GM12878 (cell line): Measurements from ENCODE around the gene RIOX2. TPM values are rescaled to one million over a fixed set of nuclear protein-coding genes. Genes with fewer than 3 reads are reported as not detected.

Experiments used
- ATAC-seq: fragments of 200-7000 bp; cut with Tn5 transposase; 3 replicates; pipeline ENCODE4 v1.9.1; 2020; ENCODE audit warnings: mild to moderate bottlenecking, moderate library complexity
- BruUV-seq: library from RNA; stranded (reverse); fragments of 400-500 nt; replicated peaks from 2 replicates; lab custom pipeline; 2021; lab: Mats Ljungman, UMichigan
- CTCF ChIA-PET: fragments of 300-600 bp; sonication (Branson Sonifier 250); formaldehyde crosslinking; extraction: SDS; loops from one replicate; lab custom pipeline; 2021; ENCODE audit warnings: inconsistent platforms; lab: Yijun Ruan, JAX
- POLR2A ChIA-PET: fragments of 350-600 bp; formaldehyde crosslinking; extraction: SDS; loops from one replicate; lab custom pipeline; 2021; ENCODE audit warnings: inconsistent platforms; lab: Charles Lee
- RAD21 ChIA-PET: fragments of 300-600 bp; sonication (Branson Sonifier 250); formaldehyde crosslinking; loops from one replicate; lab custom pipeline; 2023; ENCODE audit warnings: antibody characterized with exemption; ENCODE audit not compliant: unreplicated experiment; lab: Charles Lee
- SMC1A ChIA-PET: fragments of 300-600 bp; sonication (Branson Sonifier 250); formaldehyde crosslinking; loops from one replicate; lab custom pipeline; 2023; ENCODE audit not compliant: unreplicated experiment, uncharacterized antibody; lab: Charles Lee
- DNase-seq: peaks from one replicate; pipeline ENCODE4 v3.0.0-alpha.2; 2011; ENCODE audit warnings: low read depth, low spot score
- FAIRE-seq: peaks from 3 replicates; lab custom pipeline; 2011; peaks lifted over from hg19 to GRCh38; lab: Jason Lieb, UNC
- H2AFZ ChIP-seq: 2 replicates; pipeline ENCODE4 v1.6.0; 2011; ENCODE audit warnings: low read depth, low read length, control low read depth; ENCODE audit not compliant: control insufficient read depth
- H3K27ac ChIP-seq: 2 replicates; pipeline ENCODE4 v1.5.1; 2011; ENCODE audit warnings: control low read depth; ENCODE audit not compliant: control insufficient read depth, insufficient read depth
- H3K27me3 ChIP-seq, 2 experiments: replicated peaks in 1 of 2; 2 replicates each; pipeline versions ENCODE4 v1.6.0 to v1.6.1; 2011; ENCODE audit warnings: low read length in 1 of 2; ENCODE audit not compliant: control insufficient read depth in 2 of 2, insufficient read depth in 2 of 2
- H3K36me3 ChIP-seq, 2 experiments: 2 replicates each; pipeline ENCODE4 v1.5.1; 2011; ENCODE audit warnings: low read length in 1 of 2; ENCODE audit not compliant: control insufficient read depth in 2 of 2, insufficient read depth in 2 of 2
- H3K4me1 ChIP-seq: 2 replicates; pipeline ENCODE4 v1.6.1; 2011; ENCODE audit warnings: mild to moderate bottlenecking, low read length, moderate library complexity, mixed read lengths; ENCODE audit not compliant: control insufficient read depth, insufficient read depth
- H3K4me2 ChIP-seq: 2 replicates; pipeline ENCODE4 v1.6.0; 2011; ENCODE audit warnings: control low read depth; ENCODE audit not compliant: control insufficient read depth, insufficient read depth
- H3K4me3 ChIP-seq: fragments of 200-600 bp; sonication (generic); 2 replicates; pipeline ENCODE4 v1.5.1; 2016
- H3K79me2 ChIP-seq: 2 replicates; pipeline ENCODE4 v1.6.0; 2011; ENCODE audit warnings: low read length; ENCODE audit not compliant: control insufficient read depth, insufficient read depth
- H3K9ac ChIP-seq: 2 replicates; pipeline ENCODE4 v1.8.0; 2011; ENCODE audit warnings: low read length, control low read depth, mixed read lengths; ENCODE audit not compliant: control insufficient read depth, insufficient read depth
- H3K9me3 ChIP-seq: replicated peaks from 3 replicates; pipeline ENCODE4 v1.5.1; 2011; ENCODE audit warnings: mild to moderate bottlenecking, low read length; ENCODE audit not compliant: control insufficient read depth, insufficient read depth
- H4K20me1 ChIP-seq: 2 replicates; pipeline ENCODE4 v1.6.0; 2011; ENCODE audit not compliant: control insufficient read depth, insufficient read depth
- PAX5 ChIP-seq: IDR thresholded peaks from 2 replicates; pipeline ENCODE4 v1.6.1; 2011; ENCODE audit warnings: low read depth, low read length, borderline replicate concordance
- PAX8 ChIP-seq: fragments of 450-650 bp; IDR thresholded peaks from 2 replicates; pipeline ENCODE4 v1.6.1; 2017; ENCODE audit warnings: mild to moderate bottlenecking, moderate library complexity
- TCF3 ChIP-seq: IDR thresholded peaks from 2 replicates; pipeline ENCODE4 v1.6.1; 2012; ENCODE audit warnings: low read depth, mild to moderate bottlenecking, low read length, borderline replicate concordance; ENCODE audit not compliant: insufficient read depth
- ZBED1 ChIP-seq: IDR thresholded peaks from 2 replicates; pipeline ENCODE4 v1.6.1; 2016; ENCODE audit warnings: borderline replicate concordance
- ZNF274 ChIP-seq: IDR thresholded peaks from one replicate; pipeline ENCODE4 v1.8.0; 2011; ENCODE audit not compliant: insufficient read length, insufficient read depth
- ZSCAN29 ChIP-seq: fragments of 450-650 bp; IDR thresholded peaks from 2 replicates; pipeline ENCODE4 v1.6.1; 2017; ENCODE audit warnings: mild to moderate bottlenecking, moderate library complexity
- WGBS: methylation state at CpG from one replicate; pipeline ENCODE4 v1.1.6; 2016; ENCODE audit warnings: low lambda C conversion rate; ENCODE audit not compliant: insufficient replicate concordance, insufficient coverage; ENCODE audit errors: missing lambda C conversion rate; 5-methylcytosine and 5-hydroxymethylcytosine counted together
- in situ Hi-C: fragments of 300-500 bp; cut with MboI; formaldehyde crosslinking; loops from 9 replicates; pipeline ENCODE4 v1.14.3; 2018; ENCODE audit warnings: mixed read lengths
- intact Hi-C: fragments of 100-400 bp; cut with micrococcal nuclease; formaldehyde crosslinking; loops from one replicate; pipeline ENCODE4 v1.14.2; 2022; ENCODE audit not compliant: unreplicated experiment
- polyA plus RNA-seq, 11 experiments: library from polyadenylated mRNA; depleted of rRNA in 4 of 11; unstranded in 6 of 11; stranded (reverse) in 5 of 11; fragments of >200 nt; fragmentation: Nextera tagmentation in 4 of 11; fragmentation: Illumina TruSeq in 1 of 11; extraction: Ambion mirVana in 4 of 11; extraction: Trizol in 1 of 11; gene quantifications; 1 replicate in 1 of 11; 2 replicates in 10 of 11; pipeline versions ENCODE4 v1.2.1 to v1.2.3, GENCODE V29; 2011 to 2016; ENCODE audit warnings: inconsistent platforms in 2 of 11, missing spikeins in 2 of 11, low read depth in 1 of 11
- total RNA-seq, 4 experiments: library from RNA; depleted of rRNA in 3 of 4; stranded (reverse); fragments of >200 nt in 3 of 4; fragmentation: Illumina TruSeq in 1 of 4; extraction: Trizol in 1 of 4; gene quantifications; 2 replicates each; pipeline versions ENCODE4 v1.2.1 to v1.2.3, GENCODE V29; 2013 to 2021

The RIOX2 gene
- total and polyA plus RNA-seq, 10 of the 15 experiments (the other 5 are each of a cell fraction or from before 2014, with no cell fraction given) = 24.1 to 52.6 (median 44.0) TPM

GRCh38 chr3:98020412-98020811 is 48.2 kb upstream of the RIOX2 start:
- WGBS = 91% methylated on average over 4 of the region's 4 CpGs
- ATAC-seq (no peak), FAIRE-seq (no peak), DNase-seq (no peak)
- Histone ChIP-seq H2AFZ (no peak overlapping the region), H3K4me2 (no peak overlapping the region), H3K27me3 (no peaks in the 10 kb centered on the region), H3K36me3 (no peaks in the 10 kb centered on the region), H3K4me1 (no peaks in the 10 kb centered on the region), H3K9me3 (no peaks in the 10 kb centered on the region), H3K27ac (no peak overlapping the region), H3K79me2 (no peaks in the 10 kb centered on the region), H3K9ac (no peak overlapping the region), H3K4me3 (no peak overlapping the region), H4K20me1 (no peaks in the 10 kb centered on the region)
- ChIA-PET CTCF (interaction anchor here (0.6 to 7.0 kb wide), 5 partner anchors 25 to 782 kb away, joined by 3 to 153 read pairs (median 5); no protein-coding TSS in a partner anchor), RAD21 (interaction anchor here (1.2 to 2.1 kb wide), 2 partner anchors 12 to 228 kb away, joined by 5 to 13 read pairs; no protein-coding TSS in a partner anchor), SMC1A (interaction anchor here (0.7 to 3.5 kb wide), 6 partner anchors 8 to 233 kb away, joined by 3 to 24 read pairs (median 4); no protein-coding TSS in a partner anchor), POLR2A (interaction anchor here (0.7 kb wide), 1 partner anchor 271 kb away, joined by 4 read pairs; no protein-coding TSS in a partner anchor)
- in situ Hi-C loops (loop anchor here (5.0 kb wide), 1 partner anchor 228 kb away; no protein-coding TSS in a partner anchor), intact Hi-C loops (loop anchor here (5.0 kb wide), 2 partner anchors 48 to 1158 kb away; partner anchors contain the start of gene RIOX2)
- TF ChIP-seq TCF3 = no peak
- no peak for TF ChIP-seq PAX5
- TF ChIP-seq PAX8 = no peak
- BruUV-seq = no TSS peak

- CTCF ChIA-PET = interaction anchor here (1.0 kb wide), 1 partner anchor 230 kb away, joined by 3 read pairs; no protein-coding TSS in a partner anchor
- in situ Hi-C loops (no loop called here), intact Hi-C loops (no loop called here)
- FAIRE-seq (no peak), ATAC-seq (no peak), DNase-seq (no peak)
- Histone ChIP-seq H3K4me3 (no peak overlapping the region), H4K20me1 (no peaks in the 10 kb centered on the region), H3K4me2 (no peak overlapping the region), H2AFZ (no peak overlapping the region), H3K27ac (no peak overlapping the region), H3K36me3 (no peaks in the 10 kb centered on the region), H3K9me3 (no peaks in the 10 kb centered on the region), H3K79me2 (no peaks in the 10 kb centered on the region), H3K9ac (no peak overlapping the region), H3K4me1 (no peaks in the 10 kb centered on the region), H3K27me3 (no peaks in the 10 kb centered on the region)
- BruUV-seq = no TSS peak
- SMC1A ChIA-PET = no interaction called here
- TF ChIP-seq ZNF274 (no peak), ZBED1 (no peak), ZSCAN29 (no peak)
- RAD21 ChIA-PET = no interaction called here
- 44% methylated on average over 4 of the region's 4 CpGs for WGBS
- POLR2A ChIA-PET = no interaction called here
These were observed 46.1 kb upstream of the RIOX2 start for GRCh38 chr3:98018301-98018700.
